Subcutaneous adipose tissue (tissue), 4 donors: ENCODE measurements around the gene RPL38. TPM values are rescaled to one million over a fixed set of nuclear protein-coding genes. Genes with fewer than 3 reads are reported as not detected.

Experiments used
- total RNA-seq, 4 donors: library from RNA; depleted of rRNA; stranded (reverse); fragments of >200 nt; gene quantifications; one replicate each; pipeline ENCODE4 v1.1.0, GENCODE V29; 2016
- TF ChIP-seq, protein P1 (sequence below): fragments of 450-650 bp; IDR thresholded peaks from one replicate; pipeline ENCODE4 v1.5.1; 2016; ENCODE audit warnings: low read depth, mild to moderate bottlenecking, control low read depth, antibody characterized with exemption, moderate library complexity

The RPL38 gene
- total RNA-seq, 4 donors from 2014 or later = 410 to 881 (median 581) TPM

GRCh38 chr17:74217037-74217730 lies 13.7 kb downstream of the RPL38 start:
- TF ChIP-seq, protein P1, sequence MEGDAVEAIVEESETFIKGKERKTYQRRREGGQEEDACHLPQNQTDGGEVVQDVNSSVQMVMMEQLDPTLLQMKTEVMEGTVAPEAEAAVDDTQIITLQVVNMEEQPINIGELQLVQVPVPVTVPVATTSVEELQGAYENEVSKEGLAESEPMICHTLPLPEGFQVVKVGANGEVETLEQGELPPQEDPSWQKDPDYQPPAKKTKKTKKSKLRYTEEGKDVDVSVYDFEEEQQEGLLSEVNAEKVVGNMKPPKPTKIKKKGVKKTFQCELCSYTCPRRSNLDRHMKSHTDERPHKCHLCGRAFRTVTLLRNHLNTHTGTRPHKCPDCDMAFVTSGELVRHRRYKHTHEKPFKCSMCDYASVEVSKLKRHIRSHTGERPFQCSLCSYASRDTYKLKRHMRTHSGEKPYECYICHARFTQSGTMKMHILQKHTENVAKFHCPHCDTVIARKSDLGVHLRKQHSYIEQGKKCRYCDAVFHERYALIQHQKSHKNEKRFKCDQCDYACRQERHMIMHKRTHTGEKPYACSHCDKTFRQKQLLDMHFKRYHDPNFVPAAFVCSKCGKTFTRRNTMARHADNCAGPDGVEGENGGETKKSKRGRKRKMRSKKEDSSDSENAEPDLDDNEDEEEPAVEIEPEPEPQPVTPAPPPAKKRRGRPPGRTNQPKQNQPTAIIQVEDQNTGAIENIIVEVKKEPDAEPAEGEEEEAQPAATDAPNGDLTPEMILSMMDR = no peak

GRCh38 chr17:74217888-74218287 lies 14.4 kb downstream of the RPL38 start:
- TF ChIP-seq, protein P1 = no peak

DNA sequence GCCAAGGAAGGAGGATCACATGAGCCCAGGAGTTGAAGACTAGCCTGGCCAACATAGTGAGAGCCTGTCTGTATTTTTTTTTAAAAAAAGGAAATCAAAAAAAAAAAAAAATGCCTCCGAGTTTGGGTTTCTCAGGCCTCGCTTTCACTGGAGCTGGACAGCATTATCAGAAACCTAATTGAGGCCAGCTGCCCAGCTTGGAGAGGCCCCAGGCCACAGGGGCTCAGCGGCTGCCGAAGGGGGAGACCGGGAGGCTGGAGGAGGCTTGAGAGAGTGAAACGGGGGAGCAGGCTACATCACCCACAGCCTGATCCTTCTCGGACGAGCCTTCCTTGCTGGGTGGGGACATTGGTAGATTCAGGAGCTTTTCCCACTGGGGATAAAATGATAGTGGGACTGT lies 15.0 kb downstream of the RPL38 start:
- TF ChIP-seq, protein P1 = no peak

GRCh38 chr17:74219576-74220133 lies 16.2 kb downstream of the RPL38 start:
- TF ChIP-seq, protein P1 = no peak

DNA sequence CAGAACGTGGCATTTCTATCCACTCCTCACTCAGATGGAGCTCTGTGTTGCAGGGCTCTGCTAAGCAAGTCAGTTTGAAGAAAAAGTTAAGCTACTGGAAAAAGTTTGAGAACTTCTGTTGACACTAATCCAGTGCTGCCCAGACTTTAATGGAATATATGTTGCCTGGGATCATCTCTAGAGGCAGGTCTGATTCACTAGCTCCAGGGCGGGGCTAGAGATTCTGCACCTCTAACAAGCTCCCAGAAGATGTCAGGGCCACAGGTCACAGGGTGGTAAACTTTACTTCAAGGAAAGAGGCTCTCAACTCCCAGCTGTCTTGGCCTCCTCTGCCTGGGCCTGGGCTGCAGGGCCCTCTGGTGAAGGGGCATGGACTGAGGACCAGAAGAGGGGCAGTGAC lies 16.7 kb downstream of the RPL38 start:
- TF ChIP-seq, protein P1 = no peak

GRCh38 chr17:74220946-74221818 lies 17.7 kb downstream of the RPL38 start:
- TF ChIP-seq, protein P1 = no peak

DNA sequence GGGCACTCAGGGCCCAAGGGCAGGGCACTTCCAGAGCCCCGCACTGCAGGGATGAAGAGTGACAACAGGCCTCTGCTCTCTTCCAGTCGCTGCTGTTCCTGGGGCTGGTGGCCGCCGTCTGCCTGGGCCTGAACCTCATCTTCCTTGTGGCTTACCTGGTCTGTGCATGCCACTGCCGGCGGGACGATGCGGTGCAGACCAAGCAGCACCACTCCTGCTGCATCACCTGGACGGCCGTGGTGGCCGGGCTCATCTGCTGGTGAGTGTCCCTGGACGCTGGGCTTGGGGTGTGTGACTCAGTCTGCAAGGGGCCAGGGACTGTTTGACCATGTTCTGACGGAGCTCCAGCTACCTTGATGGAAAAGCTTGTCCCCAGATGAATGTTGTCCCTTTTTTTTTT lies 18.9 kb downstream of the RPL38 start:
- TF ChIP-seq, protein P1 = no peak
